NCI-H2196 treated with DMSO at 0.1 percent for 48 hours (cell line): ENCODE results near the gene MOV10L1.
"Not testable (repeated sequence)": the region's sequence is repeated elsewhere in the genome, so short reads cannot be mapped to it uniquely, and the experiment has no call there.

Experiments
- DNase-seq: peaks from one replicate; lab custom pipeline; 2025; ENCODE audit not compliant: unreplicated experiment; lab: John Stamatoyannopoulos, UW

Gene MOV10L1

DNA sequence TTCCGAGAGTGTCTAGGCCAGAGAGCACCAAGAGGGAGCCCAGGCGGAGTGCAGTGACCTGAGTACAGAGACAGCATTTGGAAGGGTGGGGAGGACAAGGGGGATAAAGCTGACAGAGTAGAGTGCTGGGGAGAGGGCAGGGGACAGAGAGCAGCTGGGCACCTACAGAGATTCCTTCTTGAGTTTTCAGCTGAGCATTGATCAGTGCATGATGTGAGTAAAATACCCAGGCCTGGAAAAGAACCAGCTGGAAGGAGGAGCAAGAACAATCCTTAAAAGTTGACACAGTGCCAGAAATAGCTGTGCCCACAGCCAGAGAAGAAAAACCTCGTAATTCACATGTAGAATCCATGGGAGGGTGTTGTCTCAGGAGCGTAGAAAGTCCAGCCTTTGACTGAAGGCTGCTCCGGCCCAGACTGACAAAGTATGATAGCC lies 46.8 kb downstream of the MOV10L1 start:
- no peak for DNase-seq

DNA sequence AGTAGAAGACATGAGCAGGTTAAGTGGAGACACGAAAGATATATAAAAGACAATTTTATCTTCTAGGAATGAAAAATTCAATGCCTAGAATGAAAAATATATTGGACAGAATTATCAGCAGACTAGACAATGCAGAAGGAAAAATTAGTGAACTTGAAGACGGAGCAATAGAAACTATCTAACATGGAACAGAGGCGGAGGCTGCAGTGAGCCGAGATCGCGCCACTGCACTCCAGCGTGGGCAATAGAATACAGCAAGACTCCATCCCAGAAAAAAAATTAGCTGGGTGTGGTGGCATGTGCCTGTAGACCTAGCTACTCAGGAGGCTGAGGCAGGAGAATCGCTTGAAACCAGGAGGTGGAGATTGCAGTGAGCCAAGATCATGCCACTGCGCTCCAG lies 47.5 kb downstream of the MOV10L1 start:
- not testable (repeated sequence) for DNase-seq

DNA sequence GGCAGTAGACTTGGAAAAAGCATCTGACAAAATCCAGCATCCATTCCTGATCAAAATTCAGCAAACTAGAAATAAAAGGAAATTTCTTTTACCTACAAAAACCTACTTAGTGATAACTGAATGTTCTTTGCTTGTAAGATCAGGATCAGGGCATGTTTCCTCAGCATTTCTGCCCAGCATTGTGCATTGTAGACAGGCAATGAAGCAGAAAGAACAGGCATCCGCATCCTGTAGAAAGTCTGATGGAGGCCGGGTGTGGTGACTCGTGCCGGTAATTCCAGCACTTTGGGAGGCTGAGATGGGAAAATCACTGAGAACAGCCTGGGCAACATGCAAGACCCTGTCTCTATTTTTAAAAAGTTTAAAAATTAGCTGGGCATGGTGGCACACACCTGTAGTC lies 48.2 kb downstream of the MOV10L1 start:
- DNase-seq = no peak

- DNase-seq = no peak
These were observed 49.2 kb downstream of the MOV10L1 start for GRCh38 chr22:50138988-50139387.

DNA sequence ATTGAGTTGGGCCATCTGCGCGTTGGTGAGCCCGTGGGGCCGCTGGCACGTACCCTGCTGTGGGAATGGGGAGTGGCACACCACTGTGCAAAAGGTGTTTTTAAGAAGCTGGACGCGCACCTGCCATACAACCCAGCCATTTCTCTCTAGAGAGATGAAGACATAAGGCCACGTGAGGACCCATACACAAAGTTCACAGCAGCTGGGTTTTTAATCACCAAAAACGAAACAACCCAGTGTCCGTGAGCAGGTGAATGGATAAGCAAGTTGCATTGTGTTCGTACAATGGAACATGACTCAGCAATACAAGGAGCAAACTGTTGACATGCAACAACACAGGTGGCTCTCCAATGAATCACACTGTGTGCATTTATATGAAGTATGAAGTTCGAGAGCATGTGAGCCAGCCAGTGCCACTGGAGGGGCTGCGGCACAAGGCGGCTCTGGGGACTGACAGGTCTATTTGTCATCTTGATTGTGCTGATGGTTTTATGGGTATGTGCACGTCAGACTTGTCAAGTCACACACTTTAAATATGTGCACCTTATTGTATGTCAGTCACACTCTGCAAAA lies 50.1 kb downstream of the MOV10L1 start:
- no peak for DNase-seq

DNA sequence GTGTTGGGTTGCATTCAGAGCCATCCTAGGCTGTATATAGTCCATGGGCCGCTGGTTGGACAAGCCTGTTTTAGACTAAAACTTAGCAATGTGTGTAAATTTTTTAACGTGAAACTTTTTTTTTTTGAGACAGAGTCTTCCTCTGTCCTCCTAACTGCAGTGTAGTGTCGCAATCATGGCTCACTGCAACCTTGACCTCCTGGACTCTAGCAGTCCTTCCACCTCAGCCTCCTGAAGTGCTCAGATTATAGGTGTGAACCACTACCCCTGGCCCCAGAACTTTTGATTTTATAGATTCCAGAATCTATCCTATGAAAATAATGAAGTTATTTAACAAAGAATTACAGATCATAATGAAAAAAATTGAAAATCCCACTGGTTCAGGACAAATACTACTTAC lies 50.8 kb downstream of the MOV10L1 start:
- no peak for DNase-seq

GRCh38 chr22:50141462-50141861 lies 51.7 kb downstream of the MOV10L1 start:
- no peak for DNase-seq

DNA sequence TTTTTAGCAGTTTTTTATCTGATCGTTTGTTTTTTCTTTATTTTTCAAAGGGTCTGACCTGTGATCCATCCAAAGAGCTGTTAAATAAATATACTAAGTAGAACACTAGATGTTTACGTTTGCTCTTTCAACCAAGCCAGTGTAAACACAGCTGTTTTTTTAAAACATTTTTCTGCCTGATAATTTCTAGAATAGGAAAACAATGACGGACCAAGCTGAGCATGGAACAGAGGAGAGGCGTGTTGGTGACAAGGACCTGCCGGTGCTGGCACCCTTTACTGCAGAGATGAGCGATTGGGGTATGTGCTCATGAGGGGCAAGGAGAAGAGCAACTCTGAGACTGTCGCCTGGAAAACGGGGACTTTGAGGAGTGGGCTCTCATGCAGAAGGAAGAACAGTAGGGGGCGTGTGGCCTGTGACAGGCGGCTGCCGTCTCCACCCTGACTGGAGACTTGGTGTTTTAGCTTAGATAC lies 52.1 kb downstream of the MOV10L1 start:
- no peak for DNase-seq

DNA sequence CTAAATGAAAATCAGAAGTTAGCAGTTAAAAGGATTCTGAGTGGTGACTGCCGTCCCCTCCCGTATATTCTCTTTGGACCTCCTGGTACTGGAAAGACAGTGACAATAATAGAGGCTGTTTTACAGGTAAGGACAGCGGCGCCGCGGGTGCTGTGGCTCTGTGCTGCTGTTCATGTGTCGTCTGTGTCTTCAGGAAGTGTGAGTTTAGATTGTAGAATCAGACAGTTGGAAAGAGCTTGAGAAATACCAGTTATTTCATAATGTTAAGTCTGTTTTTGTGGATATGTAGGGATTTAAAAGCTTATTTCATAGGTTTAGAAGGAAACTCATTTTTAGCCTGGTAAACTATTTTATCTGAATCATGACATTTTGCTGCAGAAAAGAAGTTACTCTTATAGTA lies 53.3 kb downstream of the MOV10L1 start:
- DNase-seq = no peak

DNA sequence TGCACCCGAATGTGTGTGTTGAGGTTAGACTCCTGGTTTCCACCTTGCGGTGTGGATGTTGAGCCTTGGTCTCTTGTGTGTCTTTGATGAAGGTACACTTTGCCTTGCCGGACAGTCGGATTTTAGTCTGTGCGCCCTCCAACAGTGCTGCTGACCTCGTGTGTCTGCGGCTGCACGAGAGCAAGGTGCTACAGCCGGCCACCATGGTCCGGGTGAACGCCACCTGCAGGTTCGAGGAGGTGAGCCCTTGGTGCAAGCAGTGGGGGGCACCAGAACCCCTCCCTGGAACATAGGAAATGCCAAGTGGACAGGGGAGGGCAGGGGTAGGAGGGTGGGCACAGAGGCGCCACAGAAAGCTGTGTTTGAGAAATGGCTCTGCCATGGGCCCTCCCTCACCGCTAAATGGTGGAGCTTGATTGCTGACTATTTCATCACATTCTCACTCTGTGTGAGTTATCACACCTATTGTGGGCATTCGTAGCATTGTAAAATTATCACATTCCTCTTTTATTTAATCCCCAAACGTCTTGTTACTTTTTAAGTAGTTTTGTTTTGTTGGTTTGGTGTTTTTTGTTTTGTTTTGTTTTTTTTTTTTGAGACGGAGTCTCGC lies 54.3 kb downstream of the MOV10L1 start:
- no peak for DNase-seq

DNA sequence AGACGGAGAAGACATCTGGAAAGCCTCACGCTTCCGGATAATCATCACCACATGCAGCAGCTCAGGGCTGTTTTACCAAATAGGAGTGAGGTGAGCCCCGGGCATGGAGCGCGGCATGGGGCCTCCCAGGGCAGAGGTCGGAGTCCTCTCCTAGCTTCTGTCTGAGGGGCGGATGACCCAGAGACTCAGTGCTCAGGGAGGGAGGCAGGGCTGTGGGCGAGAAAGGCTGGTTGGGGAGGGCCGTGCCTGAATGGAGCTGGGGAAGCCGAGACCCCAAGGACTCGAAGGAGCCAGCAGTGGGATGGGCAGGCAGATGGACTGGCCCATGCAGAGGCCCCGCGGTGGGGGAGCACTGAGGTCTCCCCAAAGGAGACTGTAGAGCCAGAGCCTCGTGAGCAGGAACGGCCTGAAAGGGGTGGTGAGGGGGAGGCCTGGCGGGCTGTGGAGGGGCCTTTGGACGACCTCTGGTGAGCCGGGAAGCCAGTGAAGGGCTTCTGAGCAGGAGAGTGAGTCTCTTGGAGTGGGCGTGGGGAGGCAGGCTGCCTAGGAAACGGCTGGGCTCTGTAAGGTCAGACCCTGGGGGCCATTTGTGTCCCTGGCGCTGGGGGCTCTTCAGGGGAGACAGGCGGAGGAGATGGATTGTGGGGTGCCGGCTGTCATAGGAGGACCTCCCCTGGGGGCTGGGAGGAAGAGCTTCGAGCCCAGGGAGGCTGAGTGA lies 56.1 kb downstream of the MOV10L1 start:
- no peak for DNase-seq

- DNase-seq = no peak
These were observed 56.8 kb downstream of the MOV10L1 start for GRCh38 chr22:50146439-50147238.

- not testable (repeated sequence) for DNase-seq
These were observed 57.7 kb downstream of the MOV10L1 start for GRCh38 chr22:50147258-50148165.

- DNase-seq = no peak
These were observed 58.3 kb downstream of the MOV10L1 start for GRCh38 chr22:50148166-50148500.

DNA sequence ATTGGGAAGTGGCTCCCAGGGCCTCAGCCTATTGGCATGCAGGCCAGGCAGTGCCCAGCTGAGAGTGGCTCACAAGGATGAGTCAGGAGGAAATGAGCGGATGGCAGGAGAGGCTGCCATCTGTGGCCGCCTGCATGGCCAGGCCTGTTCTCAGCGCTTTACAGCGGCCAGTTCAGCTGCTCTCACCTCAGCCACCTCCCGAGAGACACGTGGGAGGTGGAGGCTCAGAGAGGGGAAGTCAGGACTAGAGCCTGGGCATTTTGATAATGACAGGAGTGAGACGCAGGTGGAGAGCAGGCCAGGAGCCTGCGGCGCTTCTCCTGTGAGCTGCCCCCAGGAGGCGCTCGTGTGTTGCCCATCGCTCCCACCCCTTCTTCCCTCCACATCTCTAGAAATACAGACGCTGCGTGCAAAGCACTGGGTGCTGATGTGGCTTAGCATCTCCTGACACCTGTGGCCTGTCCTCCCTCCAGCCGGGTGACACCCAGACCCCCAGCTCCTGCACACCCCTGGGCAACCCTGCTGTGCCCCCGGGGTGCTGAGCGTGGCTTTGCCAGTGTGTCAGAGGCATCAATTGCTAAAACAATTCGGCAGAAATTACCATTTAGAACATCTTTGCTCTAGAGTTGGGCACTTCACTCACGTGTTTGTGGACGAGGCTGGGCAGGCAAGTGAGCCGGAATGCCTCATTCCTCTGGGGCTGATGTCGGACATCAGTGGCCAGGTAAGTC lies 59.4 kb downstream of the MOV10L1 start:
- DNase-seq = peak; percentile 59

GRCh38 chr22:50150161-50151129 lies 60.6 kb downstream of the MOV10L1 start:
- no peak for DNase-seq

DNA sequence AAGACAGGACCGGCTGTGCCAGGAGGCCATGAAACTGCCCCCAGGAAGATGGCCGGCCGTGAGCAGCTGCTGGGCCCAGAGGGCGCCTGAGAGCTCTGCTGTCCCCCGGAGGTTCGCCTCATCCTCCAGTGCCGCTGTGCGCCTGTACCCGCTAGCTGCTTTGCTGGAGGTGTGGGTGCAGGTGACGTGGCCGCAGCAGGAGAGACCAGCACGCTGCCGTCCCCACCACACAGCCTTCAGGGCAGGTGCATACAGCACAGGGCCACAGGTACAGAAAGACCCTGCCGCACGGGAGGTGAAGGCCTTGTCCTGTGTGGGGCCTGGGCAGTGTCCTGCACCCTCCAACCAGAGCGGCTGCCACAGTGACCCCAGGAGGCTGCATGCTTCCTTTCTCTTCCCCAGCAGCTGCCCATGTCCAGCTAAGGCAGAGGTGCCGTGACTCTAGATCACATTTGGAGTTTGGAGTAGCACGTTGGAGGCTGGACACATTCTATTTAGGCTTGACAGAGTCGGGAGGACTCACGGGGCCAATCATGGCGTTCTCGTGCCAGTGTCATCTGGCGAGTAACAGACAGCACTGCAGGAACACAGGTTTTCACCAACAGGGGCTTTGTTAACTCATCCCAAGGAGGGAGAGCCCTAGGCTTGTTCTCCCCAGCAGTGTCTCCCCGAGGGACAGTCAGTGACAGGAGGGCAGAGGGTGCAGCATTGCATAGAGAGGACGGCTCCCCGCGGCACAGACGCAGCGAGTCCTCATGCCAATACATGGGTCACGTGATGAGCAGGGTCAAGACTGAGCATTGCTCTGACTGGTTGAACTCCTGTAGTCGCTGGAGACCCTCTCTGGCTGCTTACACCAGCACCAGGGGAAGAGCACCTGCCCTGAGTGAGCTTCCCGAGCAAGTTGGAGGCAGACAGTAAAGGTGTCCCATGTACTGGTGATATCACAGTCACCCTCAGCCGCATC lies 62.0 kb downstream of the MOV10L1 start:
- no peak for DNase-seq
